GM12875 (cell line): Measurements from ENCODE around the gene FSTL4.

ENCODE experiments used
- H3K4me3 ChIP-seq: one replicate; pipeline ENCODE4 v1.5.1; 2011; ENCODE audit warnings: low read depth, low read length, control low read depth
- TF ChIP-seq, protein P1 (sequence below): IDR thresholded peaks from 2 replicates; pipeline ENCODE4 v1.5.1; 2011; ENCODE audit warnings: low read depth, mild to moderate bottlenecking, control low read depth, inconsistent platforms, low read length, moderate library complexity, borderline replicate concordance; ENCODE audit not compliant: insufficient read depth

FSTL4 gene

DNA sequence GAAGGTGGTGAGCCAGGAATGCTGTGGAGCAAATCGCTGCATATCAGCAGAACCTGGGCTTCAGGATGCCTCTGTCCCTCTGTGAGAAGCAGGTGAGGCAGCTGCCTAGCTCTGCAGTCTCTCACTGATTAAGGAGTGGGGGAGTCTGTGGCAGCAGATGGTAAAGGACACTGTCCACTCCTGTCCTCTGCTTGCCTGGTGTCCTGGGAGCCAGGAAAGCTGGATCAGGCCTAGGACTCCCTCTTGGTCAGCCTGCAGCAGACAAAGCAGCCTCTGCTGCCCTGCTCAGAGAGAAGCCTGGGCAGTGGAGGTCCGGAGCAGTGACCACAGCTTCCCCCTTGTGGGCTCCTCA lies 345.8 kb downstream of the FSTL4 start:
- TF ChIP-seq, protein P1, sequence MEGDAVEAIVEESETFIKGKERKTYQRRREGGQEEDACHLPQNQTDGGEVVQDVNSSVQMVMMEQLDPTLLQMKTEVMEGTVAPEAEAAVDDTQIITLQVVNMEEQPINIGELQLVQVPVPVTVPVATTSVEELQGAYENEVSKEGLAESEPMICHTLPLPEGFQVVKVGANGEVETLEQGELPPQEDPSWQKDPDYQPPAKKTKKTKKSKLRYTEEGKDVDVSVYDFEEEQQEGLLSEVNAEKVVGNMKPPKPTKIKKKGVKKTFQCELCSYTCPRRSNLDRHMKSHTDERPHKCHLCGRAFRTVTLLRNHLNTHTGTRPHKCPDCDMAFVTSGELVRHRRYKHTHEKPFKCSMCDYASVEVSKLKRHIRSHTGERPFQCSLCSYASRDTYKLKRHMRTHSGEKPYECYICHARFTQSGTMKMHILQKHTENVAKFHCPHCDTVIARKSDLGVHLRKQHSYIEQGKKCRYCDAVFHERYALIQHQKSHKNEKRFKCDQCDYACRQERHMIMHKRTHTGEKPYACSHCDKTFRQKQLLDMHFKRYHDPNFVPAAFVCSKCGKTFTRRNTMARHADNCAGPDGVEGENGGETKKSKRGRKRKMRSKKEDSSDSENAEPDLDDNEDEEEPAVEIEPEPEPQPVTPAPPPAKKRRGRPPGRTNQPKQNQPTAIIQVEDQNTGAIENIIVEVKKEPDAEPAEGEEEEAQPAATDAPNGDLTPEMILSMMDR = no peak
- H3K4me3 ChIP-seq = no peak overlapping the region

DNA sequence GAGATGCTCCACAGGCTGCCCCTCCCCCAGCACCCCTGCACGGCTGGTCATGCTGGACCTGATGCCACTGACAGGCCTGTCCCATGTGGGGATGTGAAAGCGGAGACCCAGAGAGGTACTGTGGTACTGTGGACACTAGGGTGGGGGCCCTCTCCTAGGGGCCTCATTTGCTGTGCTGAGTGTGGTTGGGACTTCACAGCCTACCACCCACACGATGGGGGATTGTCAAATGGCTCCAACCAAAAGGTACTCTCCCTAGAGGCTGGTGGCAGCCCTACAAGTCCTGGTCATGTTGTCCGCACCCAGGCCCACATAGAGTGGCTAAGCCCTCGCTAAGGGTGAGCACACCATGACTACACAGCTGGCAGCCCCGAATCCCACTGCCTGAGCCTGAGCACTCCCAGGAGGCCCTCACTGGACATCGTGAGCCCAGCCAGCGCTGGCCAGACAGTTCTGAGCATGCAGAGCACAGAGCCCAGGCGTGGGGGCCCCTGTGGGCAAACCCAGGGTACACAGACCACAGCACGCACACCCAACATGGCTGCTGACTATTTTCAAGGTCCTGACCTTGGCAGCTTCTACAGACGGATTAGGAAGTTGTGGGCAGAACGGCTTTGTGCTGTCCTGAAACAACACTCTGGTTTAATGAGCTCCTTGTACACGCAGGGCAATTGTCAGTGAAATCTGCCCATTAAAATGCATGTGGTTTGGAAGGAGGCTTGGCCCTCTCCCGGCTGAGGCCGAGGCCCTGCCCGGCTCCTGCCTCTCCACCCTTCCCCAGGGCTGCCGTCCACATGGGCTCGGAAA lies 346.4 kb downstream of the FSTL4 start:
- H3K4me3 ChIP-seq = no peak overlapping the region
- TF ChIP-seq, protein P1 = no peak

DNA sequence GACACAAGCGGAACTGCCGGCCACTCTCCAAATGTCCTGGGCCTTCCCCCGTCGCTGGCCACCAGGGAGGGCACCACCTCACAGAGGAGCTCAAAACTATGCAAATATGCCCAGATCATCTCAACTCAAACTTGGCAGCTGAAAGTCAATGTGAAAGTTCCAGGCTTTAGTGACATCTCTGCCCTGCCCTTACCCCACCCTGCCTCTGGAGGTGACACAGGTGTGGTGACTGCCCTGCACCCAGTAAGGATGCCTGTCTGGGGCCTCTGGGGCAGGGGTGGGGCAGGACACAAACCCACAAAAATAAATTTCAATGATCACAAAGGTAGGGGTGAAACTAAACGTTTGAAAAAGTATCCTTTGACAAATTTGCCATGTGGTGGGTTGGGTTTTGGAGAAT lies 347.1 kb downstream of the FSTL4 start:
- no peak overlapping the region for H3K4me3 ChIP-seq
- TF ChIP-seq, protein P1 = no peak

DNA sequence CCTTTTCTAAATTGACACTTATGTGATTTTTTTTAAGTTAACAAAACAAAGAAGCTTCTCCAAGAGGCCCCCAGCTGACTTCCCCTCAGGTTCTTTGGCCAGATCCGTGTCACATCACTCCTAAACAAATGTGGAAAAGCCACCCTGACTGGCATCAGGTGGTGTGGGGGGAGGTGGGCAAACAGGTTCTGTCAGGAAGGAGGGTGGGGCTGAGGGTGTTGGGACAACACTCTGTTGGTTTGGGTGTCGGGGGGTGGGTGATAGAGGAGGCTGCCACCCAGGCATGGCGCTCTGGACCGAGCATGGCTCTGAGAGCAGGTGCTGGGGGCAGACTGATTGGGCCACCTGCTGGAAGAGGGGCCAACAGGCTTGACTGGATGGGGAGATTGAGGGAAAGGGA lies 349.7 kb downstream of the FSTL4 start:
- H3K4me3 ChIP-seq = no peak overlapping the region
- TF ChIP-seq, protein P1 = no peak

DNA sequence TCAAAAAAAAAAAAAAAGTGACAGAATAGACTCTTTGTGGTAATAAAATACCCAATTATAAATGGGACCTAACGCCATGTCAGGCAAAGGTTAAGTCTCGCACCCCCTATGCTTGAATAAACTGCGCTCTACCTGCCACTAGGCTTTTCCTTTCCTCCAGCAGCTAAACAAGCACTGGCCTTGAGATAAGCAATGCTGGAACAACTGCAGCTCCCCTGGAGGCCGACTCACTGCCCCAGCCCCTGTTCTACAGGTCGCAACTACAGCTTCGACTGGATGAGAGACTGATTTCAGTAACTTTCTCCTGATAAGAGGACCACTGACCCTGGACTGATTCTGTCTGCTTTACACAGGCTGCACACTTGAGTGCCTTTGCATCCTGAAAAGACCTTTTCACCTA lies 350.3 kb downstream of the FSTL4 start:
- H3K4me3 ChIP-seq = no peak overlapping the region
- TF ChIP-seq, protein P1 = no peak

DNA sequence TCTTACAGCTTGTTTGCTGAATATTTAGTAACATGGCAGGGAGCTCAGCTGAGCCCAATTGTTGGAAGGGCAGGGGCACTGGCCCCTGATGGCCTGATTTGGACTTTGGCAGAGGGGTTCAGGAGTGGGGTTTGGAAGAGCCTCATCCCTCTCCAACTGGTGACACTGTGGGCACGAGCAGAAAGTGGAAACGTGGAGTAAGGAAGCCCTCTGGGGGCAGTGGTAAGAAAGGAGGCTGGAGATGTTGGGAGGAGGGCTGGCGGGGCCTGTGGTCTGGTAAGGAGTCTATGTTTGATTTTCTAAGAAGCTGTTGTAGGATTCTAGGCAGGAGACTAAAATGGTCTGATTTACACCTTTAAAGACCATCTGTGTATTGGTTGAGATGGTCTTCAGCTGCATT lies 351.6 kb downstream of the FSTL4 start:
- TF ChIP-seq, protein P1 = no peak

More for the DNA sequence above, 351.6 kb downstream of the FSTL4 start:
- H3K4me3 ChIP-seq = no peak overlapping the region
